Astrocyte (in vitro differentiated cells and primary cell): Measurements from ENCODE around the gene PAX6.

Experiments
- CTCF ChIP-seq: IDR thresholded peaks from 2 replicates; pipeline ENCODE4 v1.5.1; 2011; ENCODE audit warnings: low read depth, mild to moderate bottlenecking, inconsistent platforms, low read length, moderate library complexity; ENCODE audit not compliant: insufficient read depth
- EZH2 ChIP-seq: IDR thresholded peaks from 2 replicates; pipeline ENCODE4 v1.6.1; 2012; ENCODE audit warnings: mild to moderate bottlenecking, low read length, inconsistent platforms; ENCODE audit not compliant: insufficient read depth

GRCh38 chr11:31804312-31805036 is 6.6 kb downstream of the PAX6 start:
- TF ChIP-seq EZH2 (no peak), CTCF (no peak)
